ENCODE data around the gene AIM2. TPM values are rescaled to one million over a fixed set of nuclear protein-coding genes. Genes with fewer than 3 reads are reported as not detected.

The AIM2 gene
- total RNA-seq, 1 experiment from 2014 or later = 1.1 TPM

GRCh38 chr1:159084152-159084551 lies 7.6 kb upstream of the AIM2 start:
- TF ChIP-seq ATF6 (CRISPR knock-in tag; IDR thresholded peaks at IDR 0.05) = no peak
- TF ChIP-seq ZNF219 (CRISPR knock-in tag; IDR thresholded peaks at IDR 0.05; ENCODE audit: borderline replicate concordance) = no peak
- TF ChIP-seq TP53 (CRISPR knock-in tag; IDR thresholded peaks at IDR 0.05) = no peak
- no peak for TF ChIP-seq ATF1 (CRISPR knock-in tag; IDR thresholded peaks at IDR 0.05)
- TF ChIP-seq, protein P1, sequence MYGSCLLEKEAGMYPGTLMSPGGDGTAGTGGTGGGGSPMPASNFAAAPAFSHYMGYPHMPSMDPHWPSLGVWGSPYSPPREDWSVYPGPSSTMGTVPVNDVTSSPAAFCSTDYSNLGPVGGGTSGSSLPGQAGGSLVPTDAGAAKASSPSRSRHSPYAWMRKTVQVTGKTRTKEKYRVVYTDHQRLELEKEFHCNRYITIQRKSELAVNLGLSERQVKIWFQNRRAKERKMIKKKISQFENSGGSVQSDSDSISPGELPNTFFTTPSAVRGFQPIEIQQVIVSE (CRISPR knock-in tag; IDR thresholded peaks at IDR 0.05; ENCODE audit: borderline replicate concordance) = no peak
- TF ChIP-seq JUN (CRISPR knock-in tag; IDR thresholded peaks at IDR 0.05) = no peak
- TF ChIP-seq NFYB (CRISPR knock-in tag; conservative IDR thresholded peaks at IDR 0.05; ENCODE audit: low read depth) = no peak
- no peak for TF ChIP-seq ZNF232 (CRISPR knock-in tag; IDR thresholded peaks at IDR 0.05)
- TF ChIP-seq IRF1 (CRISPR knock-in tag; IDR thresholded peaks at IDR 0.05) = no peak
- no peak for TF ChIP-seq ZNF512 (CRISPR knock-in tag; IDR thresholded peaks at IDR 0.05; ENCODE audit: borderline replicate concordance)
- TF ChIP-seq PRDM15 (CRISPR knock-in tag; IDR thresholded peaks at IDR 0.05) = no peak
- TF ChIP-seq, protein P2, sequence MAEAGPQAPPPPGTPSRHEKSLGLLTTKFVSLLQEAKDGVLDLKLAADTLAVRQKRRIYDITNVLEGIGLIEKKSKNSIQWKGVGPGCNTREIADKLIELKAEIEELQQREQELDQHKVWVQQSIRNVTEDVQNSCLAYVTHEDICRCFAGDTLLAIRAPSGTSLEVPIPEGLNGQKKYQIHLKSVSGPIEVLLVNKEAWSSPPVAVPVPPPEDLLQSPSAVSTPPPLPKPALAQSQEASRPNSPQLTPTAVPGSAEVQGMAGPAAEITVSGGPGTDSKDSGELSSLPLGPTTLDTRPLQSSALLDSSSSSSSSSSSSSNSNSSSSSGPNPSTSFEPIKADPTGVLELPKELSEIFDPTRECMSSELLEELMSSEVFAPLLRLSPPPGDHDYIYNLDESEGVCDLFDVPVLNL (CRISPR knock-in tag; IDR thresholded peaks at IDR 0.05; ENCODE audit: borderline replicate concordance, low read depth) = no peak
- TF ChIP-seq SOX15 (CRISPR knock-in tag; IDR thresholded peaks at IDR 0.05) = no peak
- no peak for TF ChIP-seq CTCF (IDR thresholded peaks at IDR 0.05)
- TF ChIP-seq, protein P3, sequence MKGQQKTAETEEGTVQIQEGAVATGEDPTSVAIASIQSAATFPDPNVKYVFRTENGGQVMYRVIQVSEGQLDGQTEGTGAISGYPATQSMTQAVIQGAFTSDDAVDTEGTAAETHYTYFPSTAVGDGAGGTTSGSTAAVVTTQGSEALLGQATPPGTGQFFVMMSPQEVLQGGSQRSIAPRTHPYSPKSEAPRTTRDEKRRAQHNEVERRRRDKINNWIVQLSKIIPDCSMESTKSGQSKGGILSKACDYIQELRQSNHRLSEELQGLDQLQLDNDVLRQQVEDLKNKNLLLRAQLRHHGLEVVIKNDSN (CRISPR knock-in tag; IDR thresholded peaks at IDR 0.05) = no peak
- TF ChIP-seq OVOL2 (CRISPR knock-in tag; IDR thresholded peaks at IDR 0.05; ENCODE audit: borderline replicate concordance) = no peak
- no peak for TF ChIP-seq CBFB (CRISPR knock-in tag; IDR thresholded peaks at IDR 0.05; ENCODE audit: low read depth)
- no peak for TF ChIP-seq ELF4 (CRISPR knock-in tag; IDR thresholded peaks at IDR 0.05; ENCODE audit: low read depth)
- TF ChIP-seq, protein P4, sequence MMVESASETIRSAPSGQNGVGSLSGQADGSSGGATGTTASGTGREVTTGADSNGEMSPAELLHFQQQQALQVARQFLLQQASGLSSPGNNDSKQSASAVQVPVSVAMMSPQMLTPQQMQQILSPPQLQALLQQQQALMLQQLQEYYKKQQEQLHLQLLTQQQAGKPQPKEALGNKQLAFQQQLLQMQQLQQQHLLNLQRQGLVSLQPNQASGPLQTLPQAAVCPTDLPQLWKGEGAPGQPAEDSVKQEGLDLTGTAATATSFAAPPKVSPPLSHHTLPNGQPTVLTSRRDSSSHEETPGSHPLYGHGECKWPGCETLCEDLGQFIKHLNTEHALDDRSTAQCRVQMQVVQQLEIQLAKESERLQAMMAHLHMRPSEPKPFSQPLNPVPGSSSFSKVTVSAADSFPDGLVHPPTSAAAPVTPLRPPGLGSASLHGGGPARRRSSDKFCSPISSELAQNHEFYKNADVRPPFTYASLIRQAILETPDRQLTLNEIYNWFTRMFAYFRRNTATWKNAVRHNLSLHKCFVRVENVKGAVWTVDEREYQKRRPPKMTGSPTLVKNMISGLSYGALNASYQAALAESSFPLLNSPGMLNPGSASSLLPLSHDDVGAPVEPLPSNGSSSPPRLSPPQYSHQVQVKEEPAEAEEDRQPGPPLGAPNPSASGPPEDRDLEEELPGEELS (CRISPR knock-in tag; IDR thresholded peaks at IDR 0.05) = no peak
- TF ChIP-seq NFATC4 (CRISPR knock-in tag; IDR thresholded peaks at IDR 0.05) = no peak
- DNase-seq (ENCODE audit: low spot score) (no peak), ATAC-seq (no peak)
- no peaks in the 10 kb centered on the region for H3K4me1 Mint-ChIP-seq
- no peaks in the 10 kb centered on the region for H3K27me3 Mint-ChIP-seq (ENCODE audit: low read depth)
- CTCF ChIA-PET = no interaction called here
- H3K36me3 Mint-ChIP-seq = no peaks in the 10 kb centered on the region
- H3K9me3 Mint-ChIP-seq = no peaks in the 10 kb centered on the region
- H3K4me3 Mint-ChIP-seq = no peak overlapping the region
- POLR2A ChIA-PET = no interaction called here
- no peak overlapping the region for H3K27ac Mint-ChIP-seq

Measured in WTC11 (cell line).